Activated naive CD4-positive, alpha-beta T cell treated with anti-CD3 and anti-CD28 coated beads, Interleukin-2, amount 50 U/mL, for 72 hours (primary cell): ENCODE measurements around the gene ARHGEF35. TPM values are rescaled to one million over a fixed set of nuclear protein-coding genes. Genes with fewer than 3 reads are reported as not detected.

ENCODE experiments used
- total RNA-seq, 2 donors: library from RNA; stranded (reverse); gene quantifications; one replicate each; pipeline ENCODE4 v1.2.3, GENCODE V29; 2022

Gene ARHGEF35
- total RNA-seq, 2 donors from 2014 or later, result 0.19 to 4.6 TPM

Other genes starting within 250 kb of the ARHGEF35 start
- gene OR2F1, start 241.0 kb downstream of the ARHGEF35 start, total RNA-seq, result not detected
- not detected for gene OR6B1, start 195.5 kb downstream of the ARHGEF35 start, total RNA-seq
- gene OR2A5, start 146.9 kb downstream of the ARHGEF35 start, total RNA-seq, result not detected
- gene OR2A25, start 126.0 kb downstream of the ARHGEF35 start, total RNA-seq, result not detected
- not detected for gene OR2A12, start 109.6 kb downstream of the ARHGEF35 start, total RNA-seq
- not detected for gene OR2A2, start 86.2 kb downstream of the ARHGEF35 start, total RNA-seq
- gene OR2A14, start 72.7 kb downstream of the ARHGEF35 start, total RNA-seq, result not detected
- under 1 TPM in 1 of 2 donors, not detected in 1; 0.93 TPM for gene CTAGE4, start 12.4 kb downstream of the ARHGEF35 start, total RNA-seq
- gene OR2A42, start 43.8 kb upstream of the ARHGEF35 start, total RNA-seq, result not detected
- 1 to 10 TPM; 1.6 to 2.6 TPM for gene OR2A7, start 69.0 kb upstream of the ARHGEF35 start, total RNA-seq
- 1 to 10 TPM; 1.4 to 1.8 TPM for gene CTAGE8, start 73.5 kb upstream of the ARHGEF35 start, total RNA-seq
- gene OR2A1, start 116.6 kb upstream of the ARHGEF35 start, total RNA-seq, result not detected
- gene ARHGEF5, start 159.6 kb upstream of the ARHGEF35 start, total RNA-seq, result 10 to 100 TPM; 11.4 to 13.3 TPM
- gene NOBOX, start 207.9 kb upstream of the ARHGEF35 start, total RNA-seq, result not detected